WTC11 (cell line): ENCODE results near the gene SMIM24. TPM values are rescaled to one million over a fixed set of nuclear protein-coding genes. Genes with fewer than 3 reads are reported as not detected.

Source experiments
- ATAC-seq: fragments of 200-7000 bp; cut with Tn5 transposase; 2 replicates; pipeline ENCODE4 v1.10.0; 2021; ENCODE audit warnings: mild to moderate bottlenecking, moderate library complexity
- CTCF ChIA-PET: fragments of 300-600 bp; sonication (Branson Sonifier 250); formaldehyde crosslinking; loops from one replicate; lab custom pipeline; 2021; ENCODE audit warnings: antibody characterized with exemption; lab: Charles Lee
- POLR2A ChIA-PET: fragments of 350-600 bp; sonication (Branson Sonifier 250); formaldehyde crosslinking; loops from one replicate; lab custom pipeline; 2021; ENCODE audit warnings: antibody characterized with exemption; lab: Charles Lee
- DNase-seq: peaks from one replicate; pipeline ENCODE4 v3.0.0; 2021; ENCODE audit warnings: low spot score
- H3K27ac Mint-ChIP-seq: 2 replicates; pipeline ENCODE4 v1.8.0; 2021; ENCODE audit warnings: mixed read lengths
- H3K27me3 Mint-ChIP-seq: 2 replicates; pipeline ENCODE4 v1.8.0; 2021; ENCODE audit warnings: low read depth, mild to moderate bottlenecking, moderate library complexity, mixed read lengths
- H3K36me3 Mint-ChIP-seq: 2 replicates; pipeline ENCODE4 v1.8.0; 2021; ENCODE audit warnings: mixed read lengths
- H3K4me1 Mint-ChIP-seq: 2 replicates; pipeline ENCODE4 v1.8.0; 2022; ENCODE audit warnings: mixed read lengths
- H3K4me3 Mint-ChIP-seq: 2 replicates; pipeline ENCODE4 v1.8.0; 2021; ENCODE audit warnings: mild to moderate bottlenecking, moderate library complexity, mixed read lengths
- H3K9me3 Mint-ChIP-seq: 2 replicates; pipeline ENCODE4 v1.8.0; 2021; ENCODE audit warnings: mixed read lengths
- ARID4B ChIP-seq: sonication (generic); formaldehyde crosslinking; IDR thresholded peaks from 2 replicates; pipeline ENCODE4 v1.8.0; 2023; ENCODE audit warnings: missing genetic modification reagents, mild to moderate bottlenecking, borderline replicate concordance
- CREM ChIP-seq: sonication (generic); formaldehyde crosslinking; IDR thresholded peaks from 2 replicates; pipeline ENCODE4 v1.8.1; 2022; ENCODE audit warnings: mild to moderate bottlenecking, missing genetic modification reagents, moderate library complexity
- CTCF ChIP-seq: fragments of 200-600 bp; IDR thresholded peaks from 2 replicates; pipeline ENCODE4 v1.8.0; 2022; ENCODE audit warnings: antibody characterized with exemption
- E2F5 ChIP-seq: sonication (generic); formaldehyde crosslinking; IDR thresholded peaks from 2 replicates; pipeline ENCODE4 v1.8.1; 2022; ENCODE audit warnings: mild to moderate bottlenecking, moderate library complexity, missing genetic modification reagents
- ESRRA ChIP-seq: sonication (generic); formaldehyde crosslinking; IDR thresholded peaks from 2 replicates; pipeline ENCODE4 v1.8.1; 2022; ENCODE audit warnings: mild to moderate bottlenecking, missing genetic modification reagents, borderline replicate concordance
- FOXP4 ChIP-seq: sonication (generic); formaldehyde crosslinking; IDR thresholded peaks from 2 replicates; pipeline ENCODE4 v1.8.0; 2022; ENCODE audit warnings: mild to moderate bottlenecking, missing genetic modification reagents
- IRF1 ChIP-seq: sonication (generic); formaldehyde crosslinking; IDR thresholded peaks from 2 replicates; pipeline ENCODE4 v1.8.0; 2023; ENCODE audit warnings: missing genetic modification reagents
- JUN ChIP-seq: sonication (generic); formaldehyde crosslinking; IDR thresholded peaks from 2 replicates; pipeline ENCODE4 v1.8.0; 2023; ENCODE audit warnings: mild to moderate bottlenecking, missing genetic modification reagents
- MXD4 ChIP-seq: fragments of 250-450 bp; sonication (Bioruptor Pico); IDR thresholded peaks from 2 replicates; pipeline ENCODE4 v1.8.0; 2021; ENCODE audit warnings: mild to moderate bottlenecking, moderate library complexity, borderline replicate concordance
- NR1H2 ChIP-seq: sonication (generic); formaldehyde crosslinking; IDR thresholded peaks from 2 replicates; pipeline ENCODE4 v1.9.0; 2021; ENCODE audit warnings: mild to moderate bottlenecking, moderate library complexity, missing genetic modification reagents
- NR2C2 ChIP-seq: sonication (generic); formaldehyde crosslinking; IDR thresholded peaks from 2 replicates; pipeline ENCODE4 v1.8.0; 2022; ENCODE audit warnings: mild to moderate bottlenecking, missing genetic modification reagents
- PRDM15 ChIP-seq: sonication (generic); formaldehyde crosslinking; IDR thresholded peaks from 2 replicates; pipeline ENCODE4 v1.8.0; 2022; ENCODE audit warnings: missing genetic modification reagents
- SMAD3 ChIP-seq: sonication (generic); formaldehyde crosslinking; IDR thresholded peaks from 2 replicates; pipeline ENCODE4 v1.8.0; 2022; ENCODE audit warnings: missing genetic modification reagents, mild to moderate bottlenecking, borderline replicate concordance
- ZNF219 ChIP-seq: sonication (generic); formaldehyde crosslinking; IDR thresholded peaks from 2 replicates; pipeline ENCODE4 v1.8.0; 2023; ENCODE audit warnings: missing genetic modification reagents, mild to moderate bottlenecking, borderline replicate concordance
- ZNF423 ChIP-seq: fragments of 250-450 bp; sonication (Bioruptor Pico); IDR thresholded peaks from 2 replicates; pipeline ENCODE4 v2.1.2; 2022; ENCODE audit warnings: mild to moderate bottlenecking, moderate library complexity
- total RNA-seq: library from RNA; stranded (reverse); gene quantifications from 3 replicates; pipeline ENCODE4 v1.2.3, GENCODE V29; 2021

Gene SMIM24
- total RNA-seq, 1 experiment from 2014 or later: 2.8 TPM

- TF ChIP-seq PRDM15 (CRISPR knock-in tag): no peak
- TF ChIP-seq NR1H2 (CRISPR knock-in tag): no peak
- TF ChIP-seq ZNF423 (CRISPR knock-in tag): no peak
- no peak for TF ChIP-seq JUN (CRISPR knock-in tag)
- TF ChIP-seq E2F5: no peak
- TF ChIP-seq ARID4B (CRISPR knock-in tag): no peak
Measured at GRCh38 chr19:3441986-3442329, 38.4 kb downstream of the SMIM24 start (continued).

- CTCF ChIA-PET: interaction anchor here (0.6 to 4.0 kb wide), 6 partner anchors 9 to 137 kb away, joined by 3 to 21 read pairs (median 4); no protein-coding TSS in a partner anchor
- no peaks in the 10 kb centered on the region for H3K36me3 Mint-ChIP-seq
- H3K27me3 Mint-ChIP-seq: no peaks in the 10 kb centered on the region
- no peak for ATAC-seq
- TF ChIP-seq ESRRA (CRISPR knock-in tag): no peak
- no peak overlapping the region for H3K27ac Mint-ChIP-seq
- H3K4me1 Mint-ChIP-seq: peaks cover 12% of the 10 kb centered on the region
- no peak for DNase-seq
- no peaks in the 10 kb centered on the region for H3K9me3 Mint-ChIP-seq
- POLR2A ChIA-PET: no interaction called here
- no peak overlapping the region for H3K4me3 Mint-ChIP-seq
Measured at GRCh38 chr19:3441089-3441985, 39.0 kb downstream of the SMIM24 start.

GRCh38 chr19:3440082-3440481, 40.2 kb downstream of the SMIM24 start:
- TF ChIP-seq ZNF219 (CRISPR knock-in tag) (no peak), IRF1 (CRISPR knock-in tag) (no peak), FOXP4 (CRISPR knock-in tag) (no peak), MXD4 (no peak), CTCF (peak; percentile 62), NR2C2 (CRISPR knock-in tag) (no peak), CREM (CRISPR knock-in tag) (no peak), ESRRA (CRISPR knock-in tag) (no peak), SMAD3 (no peak)
- TF ChIP-seq, all 79 proteins: peak for 1
- CTCF ChIA-PET: interaction anchor here (0.6 to 4.0 kb wide), 8 partner anchors 9 to 135 kb away, joined by 3 to 21 read pairs (median 4); no protein-coding TSS in a partner anchor
- peaks cover 17% of the 10 kb centered on the region for H3K4me1 Mint-ChIP-seq
- no peak overlapping the region for H3K27ac Mint-ChIP-seq
- no peaks in the 10 kb centered on the region for H3K36me3 Mint-ChIP-seq
- H3K27me3 Mint-ChIP-seq: no peaks in the 10 kb centered on the region
- peak; percentile 71 for ATAC-seq
- POLR2A ChIA-PET: no interaction called here
- DNase-seq: peak; percentile 87
- no peak overlapping the region for H3K4me3 Mint-ChIP-seq
- H3K9me3 Mint-ChIP-seq: no peaks in the 10 kb centered on the region
